Activated naive CD4-positive, alpha-beta T cell treated with anti-CD3 and anti-CD28 coated beads, Interleukin-2, amount 10 ng/mL, durations not matched to agents 7 days and 5 days (primary cell): ENCODE results near the gene BUB3.
A peak's percentile ranks its signal among the peaks of the same experiment; 100 is the strongest.
"Not testable (repeated sequence)": the region's sequence is repeated elsewhere in the genome, so short reads cannot be mapped to it uniquely, and the experiment has no call there.

Source experiments
- CTCF ChIA-PET: fragments of 350-600 bp; sonication (Branson Sonifier 250); formaldehyde crosslinking; loops from one replicate; lab custom pipeline; 2021; ENCODE audit warnings: antibody characterized with exemption; lab: Charles Lee
- DNase-seq: peaks from one replicate; pipeline ENCODE4 v3.0.0-alpha.2; 2020
- H3K27ac Mint-ChIP-seq: one replicate; pipeline ENCODE4 v1.8.0; 2021; ENCODE audit warnings: mild to moderate bottlenecking, moderate library complexity, mixed read lengths
- H3K27me3 Mint-ChIP-seq: one replicate; pipeline ENCODE4 v1.8.0; 2021; ENCODE audit warnings: mild to moderate bottlenecking, mixed read lengths
- H3K36me3 Mint-ChIP-seq: one replicate; pipeline ENCODE4 v1.8.0; 2021; ENCODE audit warnings: mixed read lengths
- H3K4me1 Mint-ChIP-seq: one replicate; pipeline ENCODE4 v1.8.0; 2021; ENCODE audit warnings: mixed read lengths
- H3K4me3 Mint-ChIP-seq: one replicate; pipeline ENCODE4 v1.8.0; 2021; ENCODE audit warnings: mild to moderate bottlenecking, moderate library complexity, mixed read lengths
- H3K9me3 Mint-ChIP-seq: one replicate; pipeline ENCODE4 v1.8.0; 2021; ENCODE audit warnings: mixed read lengths

Gene BUB3

GRCh38 chr10:123153486-123154091 is 613 bp upstream of the BUB3 start:
- CTCF ChIA-PET: interaction anchor here (0.5 to 1.6 kb wide), 4 partner anchors 8 to 1099 kb away, joined by 3 to 4 read pairs (median 3); no protein-coding TSS in a partner anchor
- DNase-seq: no peak
- H3K4me1 Mint-ChIP-seq: peaks cover 77% of the 10 kb centered on the region

GRCh38 chr10:123154711-123155505 is 706 bp downstream of the BUB3 start:
- peak overlapping the region; percentile 99 for H3K27ac Mint-ChIP-seq
- H3K4me3 Mint-ChIP-seq: peak overlapping the region; percentile 98
- H3K9me3 Mint-ChIP-seq: no peaks in the 10 kb centered on the region
- CTCF ChIA-PET: interaction anchor here (1.6 to 1.8 kb wide), 2 partner anchors 9 to 87 kb away, joined by 3 to 4 read pairs; no protein-coding TSS in a partner anchor
- peaks cover 79% of the 10 kb centered on the region for H3K4me1 Mint-ChIP-seq
- peaks cover 18% of the 10 kb centered on the region for H3K27me3 Mint-ChIP-seq
- peak; percentile 62 for DNase-seq
- peaks cover 47% of the 10 kb centered on the region for H3K36me3 Mint-ChIP-seq

More at GRCh38 chr10:123153486-123154091, 613 bp upstream of the BUB3 start:
- Mint-ChIP-seq H3K36me3 (peaks cover 43% of the 10 kb centered on the region), H3K27ac (peak overlapping the region; percentile 99), H3K9me3 (no peaks in the 10 kb centered on the region), H3K4me3 (peak overlapping the region; percentile 98), H3K27me3 (peaks cover 31% of the 10 kb centered on the region)

GRCh38 chr10:123156078-123156477 is 1.9 kb downstream of the BUB3 start:
- DNase-seq: no peak
- Mint-ChIP-seq H3K36me3 (peaks cover 54% of the 10 kb centered on the region), H3K27me3 (peaks cover 6% of the 10 kb centered on the region), H3K27ac (peak overlapping the region; percentile 61), H3K4me1 (peaks cover 79% of the 10 kb centered on the region), H3K9me3 (no peaks in the 10 kb centered on the region), H3K4me3 (peak overlapping the region; percentile 98)
- CTCF ChIA-PET: interaction anchor here (1.8 kb wide), 1 partner anchor 86 kb away, joined by 3 read pairs; no protein-coding TSS in a partner anchor

- no peak for DNase-seq
- no peaks in the 10 kb centered on the region for H3K9me3 Mint-ChIP-seq
- CTCF ChIA-PET: no interaction called here
- H3K4me3 Mint-ChIP-seq: peak overlapping the region; percentile 4
- H3K36me3 Mint-ChIP-seq: peaks cover 62% of the 10 kb centered on the region
- peaks cover 78% of the 10 kb centered on the region for H3K4me1 Mint-ChIP-seq
- no peaks in the 10 kb centered on the region for H3K27me3 Mint-ChIP-seq
- peak overlapping the region; percentile 0 for H3K27ac Mint-ChIP-seq
Observed at GRCh38 chr10:123157210-123157609, 3.0 kb downstream of the BUB3 start.

- Mint-ChIP-seq H3K9me3 (no peaks in the 10 kb centered on the region), H3K27me3 (no peaks in the 10 kb centered on the region), H3K4me1 (peaks cover 73% of the 10 kb centered on the region), H3K4me3 (peak overlapping the region; percentile 24), H3K27ac (no peak overlapping the region), H3K36me3 (peaks cover 73% of the 10 kb centered on the region)
- CTCF ChIA-PET: interaction anchor here (1.1 kb wide), 1 partner anchor 64 kb away, joined by 4 read pairs; no protein-coding TSS in a partner anchor
- no peak for DNase-seq
Observed at GRCh38 chr10:123158682-123159081, 4.5 kb downstream of the BUB3 start.

- Mint-ChIP-seq H3K4me1 (peaks cover 67% of the 10 kb centered on the region), H3K4me3 (peak overlapping the region; percentile 40), H3K27me3 (no peaks in the 10 kb centered on the region), H3K9me3 (no peaks in the 10 kb centered on the region), H3K36me3 (peaks cover 70% of the 10 kb centered on the region), H3K27ac (peak overlapping the region; percentile 86)
- CTCF ChIA-PET: no interaction called here
- DNase-seq: peak; percentile 26
Observed at GRCh38 chr10:123160311-123160980, 6.2 kb downstream of the BUB3 start.

- Mint-ChIP-seq H3K4me1 (peaks cover 31% of the 10 kb centered on the region), H3K9me3 (no peaks in the 10 kb centered on the region), H3K27me3 (no peaks in the 10 kb centered on the region), H3K27ac (no peak overlapping the region), H3K4me3 (no peak overlapping the region), H3K36me3 (peaks cover 65% of the 10 kb centered on the region)
- CTCF ChIA-PET: interaction anchor here (0.7 to 1.0 kb wide), 2 partner anchors 11 to 124 kb away, joined by 3 read pairs; partner anchors contain the start of gene BUB3
- DNase-seq: no peak
Observed at GRCh38 chr10:123164319-123164718, 10.1 kb downstream of the BUB3 start.

GRCh38 chr10:123165445-123166072 is 11.4 kb downstream of the BUB3 start:
- Mint-ChIP-seq H3K27ac (no peak overlapping the region), H3K27me3 (no peaks in the 10 kb centered on the region), H3K9me3 (no peaks in the 10 kb centered on the region), H3K4me3 (no peak overlapping the region), H3K36me3 (peaks cover 67% of the 10 kb centered on the region), H3K4me1 (peaks cover 19% of the 10 kb centered on the region)
- DNase-seq: no peak
- CTCF ChIA-PET: no interaction called here

- H3K4me3 Mint-ChIP-seq: no peak overlapping the region
- H3K27me3 Mint-ChIP-seq: no peaks in the 10 kb centered on the region
- DNase-seq: no peak
- no peaks in the 10 kb centered on the region for H3K9me3 Mint-ChIP-seq
- H3K27ac Mint-ChIP-seq: no peak overlapping the region
- CTCF ChIA-PET: no interaction called here
- H3K4me1 Mint-ChIP-seq: peaks cover 14% of the 10 kb centered on the region
- peaks cover 69% of the 10 kb centered on the region for H3K36me3 Mint-ChIP-seq
Observed at GRCh38 chr10:123166618-123167017, 12.4 kb downstream of the BUB3 start.

GRCh38 chr10:123170961-123171360 is 16.8 kb downstream of the BUB3 start:
- DNase-seq: no peak
- Mint-ChIP-seq H3K9me3 (no peaks in the 10 kb centered on the region), H3K27ac (no peak overlapping the region), H3K4me1 (peaks cover 4% of the 10 kb centered on the region), H3K4me3 (no peak overlapping the region), H3K36me3 (peaks cover 74% of the 10 kb centered on the region), H3K27me3 (no peaks in the 10 kb centered on the region)
- CTCF ChIA-PET: no interaction called here

- H3K27ac Mint-ChIP-seq, DNase-seq, H3K4me1 Mint-ChIP-seq, CTCF ChIA-PET, H3K27me3 Mint-ChIP-seq, H3K9me3 Mint-ChIP-seq, H3K4me3 Mint-ChIP-seq: not testable (repeated sequence)
- H3K36me3 Mint-ChIP-seq: peaks cover 76% of the 10 kb centered on the region
Observed at GRCh38 chr10:123171616-123172015, 17.4 kb downstream of the BUB3 start.

GRCh38 chr10:123175389-123176387 is 21.5 kb downstream of the BUB3 start:
- DNase-seq: no peak
- Mint-ChIP-seq H3K4me1 (peaks cover 2% of the 10 kb centered on the region), H3K4me3 (no peak overlapping the region), H3K9me3 (peaks cover 3% of the 10 kb centered on the region), H3K27me3 (no peaks in the 10 kb centered on the region), H3K27ac (no peak overlapping the region), H3K36me3 (peaks cover 71% of the 10 kb centered on the region)
- CTCF ChIA-PET: no interaction called here

- H3K27ac Mint-ChIP-seq, CTCF ChIA-PET, H3K27me3 Mint-ChIP-seq, H3K9me3 Mint-ChIP-seq, H3K4me3 Mint-ChIP-seq, DNase-seq, H3K4me1 Mint-ChIP-seq: not testable (repeated sequence)
- H3K36me3 Mint-ChIP-seq: peaks cover 62% of the 10 kb centered on the region
Observed at GRCh38 chr10:123178390-123178789, 24.2 kb downstream of the BUB3 start.
